NCI-H526 treated with DMSO at 0.1 percent for 48 hours (cell line): ENCODE data around the gene PCDHGB1.
"Not testable (repeated sequence)": the region's sequence is repeated elsewhere in the genome, so short reads cannot be mapped to it uniquely, and the experiment has no call there.

ENCODE experiments used
- DNase-seq: peaks from one replicate; lab custom pipeline; 2025; lab: John Stamatoyannopoulos, UW

PCDHGB1 gene

GRCh38 chr5:141383345-141383744 is 33.4 kb downstream of the PCDHGB1 start:
- DNase-seq = no peak

- DNase-seq = no peak
Measured at GRCh38 chr5:141384471-141385267, 34.8 kb downstream of the PCDHGB1 start.

DNA sequence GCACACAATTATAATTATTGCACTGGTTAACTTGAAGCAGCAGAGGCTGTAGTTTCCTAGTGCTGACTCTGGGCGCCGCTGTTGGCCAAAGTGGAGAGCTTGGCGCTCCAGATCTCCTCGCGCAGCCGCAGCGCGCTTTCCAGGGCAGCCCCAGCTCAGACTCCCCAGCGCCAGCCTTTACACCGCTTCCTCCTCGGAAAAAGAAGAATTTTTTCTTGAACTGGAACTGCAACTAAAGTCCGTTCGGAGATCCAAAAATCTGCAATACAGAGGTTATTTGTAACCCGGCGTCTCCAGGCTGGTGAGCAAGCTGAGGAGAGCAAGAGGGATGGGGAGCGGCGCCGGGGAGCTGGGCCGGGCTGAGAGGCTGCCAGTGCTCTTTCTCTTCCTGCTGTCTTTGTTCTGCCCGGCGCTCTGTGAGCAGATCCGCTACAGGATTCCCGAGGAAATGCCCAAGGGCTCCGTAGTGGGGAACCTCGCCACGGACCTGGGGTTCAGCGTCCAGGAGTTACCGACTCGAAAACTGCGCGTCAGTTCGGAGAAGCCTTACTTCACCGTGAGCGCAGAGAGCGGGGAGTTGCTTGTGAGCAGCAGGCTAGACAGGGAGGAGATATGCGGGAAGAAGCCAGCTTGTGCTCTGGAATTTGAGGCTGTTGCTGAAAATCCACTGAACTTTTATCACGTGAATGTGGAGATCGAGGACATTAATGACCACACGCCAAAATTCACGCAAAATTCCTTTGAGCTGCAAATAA is 37.8 kb downstream of the PCDHGB1 start, which contains the start of gene PCDHGB4:
Gene PCDHGB4, plus strand, starts transcription at position 142 of the 755 bp plus-strand sequence. Its CDS starts 187 bp downstream, at position 329.
- not testable (repeated sequence) for DNase-seq

- DNase-seq = no peak
Measured at GRCh38 chr5:141388661-141389060, 38.8 kb downstream of the PCDHGB1 start.

GRCh38 chr5:141389153-141390042 is 39.5 kb downstream of the PCDHGB1 start:
- no peak for DNase-seq

- DNase-seq = no peak
Measured at GRCh38 chr5:141392429-141393198, 42.7 kb downstream of the PCDHGB1 start, which contains the start of gene PCDHGA8. PCDHGA8 (plus strand) TSS chr5:141392633; CDS start chr5:141392814, 181 bp downstream.

- DNase-seq = no peak
Measured at GRCh38 chr5:141393267-141393666, 43.4 kb downstream of the PCDHGB1 start.

DNA sequence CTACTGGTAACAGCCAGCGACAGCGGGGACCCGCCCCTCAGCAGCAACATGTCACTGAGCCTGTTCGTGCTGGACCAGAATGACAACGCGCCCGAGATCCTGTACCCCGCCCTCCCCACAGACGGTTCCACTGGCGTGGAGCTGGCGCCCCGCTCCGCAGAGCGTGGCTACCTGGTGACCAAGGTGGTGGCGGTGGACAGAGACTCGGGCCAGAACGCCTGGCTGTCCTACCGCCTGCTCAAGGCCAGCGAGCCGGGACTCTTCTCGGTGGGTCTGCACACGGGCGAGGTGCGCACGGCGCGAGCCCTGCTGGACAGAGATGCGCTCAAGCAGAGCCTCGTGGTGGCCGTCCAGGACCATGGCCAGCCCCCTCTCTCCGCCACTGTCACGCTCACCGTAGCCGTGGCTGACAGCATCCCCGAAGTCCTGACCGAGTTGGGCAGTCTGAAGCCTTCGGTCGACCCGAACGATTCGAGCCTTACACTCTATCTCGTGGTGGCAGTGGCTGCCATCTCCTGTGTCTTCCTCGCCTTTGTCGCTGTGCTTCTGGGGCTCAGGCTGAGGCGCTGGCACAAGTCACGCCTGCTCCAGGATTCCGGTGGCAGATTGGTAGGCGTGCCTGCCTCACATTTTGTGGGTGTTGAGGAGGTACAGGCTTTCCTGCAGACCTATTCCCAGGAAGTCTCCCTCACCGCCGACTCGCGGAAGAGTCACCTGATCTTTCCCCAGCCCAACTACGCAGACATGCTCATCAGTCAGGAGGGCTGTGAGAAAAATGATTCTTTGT is 44.7 kb downstream of the PCDHGB1 start:
- DNase-seq = not testable (repeated sequence)

DNA sequence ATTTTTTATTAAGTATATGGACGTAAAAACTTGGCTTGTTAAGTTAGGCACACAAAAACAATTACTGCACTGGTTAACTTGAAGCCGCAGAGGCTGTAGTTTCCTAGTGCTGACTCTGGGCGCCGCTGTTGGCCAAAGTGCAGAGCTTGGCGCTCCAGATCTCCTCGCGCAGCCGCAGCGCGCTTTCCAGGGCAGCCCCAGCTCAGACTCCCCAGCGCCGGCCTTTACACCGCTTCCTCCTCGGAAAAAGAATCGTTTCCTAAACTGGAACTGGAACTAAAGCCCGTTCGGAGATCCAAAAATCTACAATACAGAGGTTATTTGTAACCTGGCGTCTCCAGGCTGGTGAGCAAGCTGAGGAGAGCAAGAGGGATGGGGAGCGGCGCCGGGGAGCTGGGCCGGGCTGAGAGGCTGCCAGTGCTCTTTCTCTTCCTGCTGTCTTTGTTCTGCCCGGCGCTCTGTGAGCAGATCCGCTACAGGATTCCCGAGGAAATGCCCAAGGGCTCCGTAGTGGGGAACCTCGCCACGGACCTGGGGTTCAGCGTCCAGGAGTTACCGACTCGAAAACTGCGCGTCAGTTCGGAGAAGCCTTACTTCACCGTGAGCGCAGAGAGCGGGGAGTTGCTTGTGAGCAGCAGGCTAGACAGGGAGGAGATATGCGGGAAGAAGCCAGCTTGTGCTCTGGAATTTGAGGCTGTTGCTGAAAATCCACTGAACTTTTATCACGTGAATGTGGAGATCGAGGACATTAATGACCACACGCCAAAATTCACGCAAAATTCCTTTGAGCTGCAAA is 48.1 kb downstream of the PCDHGB1 start, which contains the start of gene PCDHGB5:
Gene PCDHGB5, plus strand, starts transcription at position 192 of the 796 bp plus-strand sequence. Its CDS starts 181 bp downstream, at position 373.
- DNase-seq = not testable (repeated sequence)

DNA sequence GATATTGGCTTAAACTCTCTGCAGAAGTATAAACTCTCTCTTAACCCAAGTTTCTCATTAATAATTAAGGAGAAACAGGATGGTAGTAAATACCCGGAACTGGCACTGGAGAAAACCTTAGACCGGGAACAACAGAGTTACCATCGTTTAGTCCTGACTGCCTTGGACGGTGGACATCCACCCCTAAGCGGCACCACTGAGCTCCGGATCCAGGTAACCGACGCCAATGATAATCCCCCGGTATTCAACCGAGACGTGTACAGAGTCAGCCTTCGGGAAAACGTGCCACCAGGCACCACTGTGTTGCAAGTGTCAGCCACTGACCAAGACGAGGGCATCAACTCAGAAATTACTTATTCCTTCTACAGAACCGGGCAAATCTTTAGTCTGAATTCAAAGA is 48.7 kb downstream of the PCDHGB1 start:
- no peak for DNase-seq

- no peak for DNase-seq
Measured at GRCh38 chr5:141399555-141400258, 49.8 kb downstream of the PCDHGB1 start.
